NB4 (cell line): ENCODE measurements around the gene COL5A1.

Experiments
- CTCF ChIP-seq: IDR thresholded peaks from one replicate; pipeline ENCODE4 v1.5.1; 2012; ENCODE audit warnings: low read depth, low read length
- MAX ChIP-seq: IDR thresholded peaks from 2 replicates; pipeline ENCODE4 v1.6.1; 2011; ENCODE audit warnings: low read depth, low read length
- MYC ChIP-seq: IDR thresholded peaks from 2 replicates; pipeline ENCODE4 v1.6.1; 2011; ENCODE audit warnings: low read depth, low read length
- POLR2A ChIP-seq: IDR thresholded peaks from 2 replicates; pipeline ENCODE4 v1.6.1; 2011; ENCODE audit warnings: mild to moderate bottlenecking; ENCODE audit not compliant: insufficient read length; ENCODE audit errors: extremely low read depth

GRCh38 chr9:134698111-134698510 lies 56.5 kb downstream of the COL5A1 start:
- TF ChIP-seq MAX, result no peak
- TF ChIP-seq POLR2A, result no peak
- no peak for TF ChIP-seq CTCF
- no peak for TF ChIP-seq MYC
